Measurements from ENCODE around the gene HOXA11. TPM values are rescaled to one million over a fixed set of nuclear protein-coding genes. Genes with fewer than 3 reads are reported as not detected.

The HOXA11 gene
- total RNA-seq, 2 experiments from 2014 or later = not detected

- no peak overlapping the region for H2AFZ ChIP-seq (ENCODE audit: low read length)
- H3K27ac ChIP-seq (ENCODE audit: low read depth, low read length, poor library complexity, severe bottlenecking) = no peak overlapping the region
- H3K4me1 ChIP-seq (ENCODE audit: insufficient read depth, low read length, poor library complexity, severe bottlenecking) = peaks cover 22% of the 10 kb centered on the region
- H3K79me2 ChIP-seq (ENCODE audit: insufficient read depth, low read depth, low read length) = peaks cover 8% of the 10 kb centered on the region; the same call in 1 of the 2 replicates
- no peaks in the 10 kb centered on the region for H3K9me3 ChIP-seq (ENCODE audit: low read length)
- BruUV-seq (replicated peaks) = no TSS peak
- ChIA-PET CTCF (ENCODE audit: unreplicated experiment) (no interaction called here), POLR2A (interaction anchor here (0.5 kb wide), 1 partner anchor 325 kb away, joined by 3 read pairs; no protein-coding TSS in a partner anchor)
- DNase-seq (ENCODE audit: low spot score) = no peak
- peaks cover 15% of the 10 kb centered on the region for H3K36me3 ChIP-seq (ENCODE audit: insufficient read depth, low read length)
- no peak overlapping the region for H3K4me2 ChIP-seq (ENCODE audit: low read length)
- intact Hi-C loops (cut with micrococcal nuclease; ENCODE audit: unreplicated experiment) = no loop called here
- H3K4me3 ChIP-seq (ENCODE audit: low read depth, low read length, poor library complexity, severe bottlenecking) = no peak overlapping the region
- TF ChIP-seq EZH2phosphoT487 (IDR thresholded peaks at IDR 0.05; ENCODE audit: borderline replicate concordance, low read depth, low read length) (no peak), CTCF (conservative IDR thresholded peaks at IDR 0.05; ENCODE audit: low read length) (no peak)
- H4K20me1 ChIP-seq (ENCODE audit: insufficient read depth, low read length) = no peaks in the 10 kb centered on the region
- no peaks in the 10 kb centered on the region for H3K9me2 ChIP-seq (ENCODE audit: insufficient read depth, low read length)
Observed at GRCh38 chr7:27145914-27146412, 39.1 kb downstream of the HOXA11 start.

DNA sequence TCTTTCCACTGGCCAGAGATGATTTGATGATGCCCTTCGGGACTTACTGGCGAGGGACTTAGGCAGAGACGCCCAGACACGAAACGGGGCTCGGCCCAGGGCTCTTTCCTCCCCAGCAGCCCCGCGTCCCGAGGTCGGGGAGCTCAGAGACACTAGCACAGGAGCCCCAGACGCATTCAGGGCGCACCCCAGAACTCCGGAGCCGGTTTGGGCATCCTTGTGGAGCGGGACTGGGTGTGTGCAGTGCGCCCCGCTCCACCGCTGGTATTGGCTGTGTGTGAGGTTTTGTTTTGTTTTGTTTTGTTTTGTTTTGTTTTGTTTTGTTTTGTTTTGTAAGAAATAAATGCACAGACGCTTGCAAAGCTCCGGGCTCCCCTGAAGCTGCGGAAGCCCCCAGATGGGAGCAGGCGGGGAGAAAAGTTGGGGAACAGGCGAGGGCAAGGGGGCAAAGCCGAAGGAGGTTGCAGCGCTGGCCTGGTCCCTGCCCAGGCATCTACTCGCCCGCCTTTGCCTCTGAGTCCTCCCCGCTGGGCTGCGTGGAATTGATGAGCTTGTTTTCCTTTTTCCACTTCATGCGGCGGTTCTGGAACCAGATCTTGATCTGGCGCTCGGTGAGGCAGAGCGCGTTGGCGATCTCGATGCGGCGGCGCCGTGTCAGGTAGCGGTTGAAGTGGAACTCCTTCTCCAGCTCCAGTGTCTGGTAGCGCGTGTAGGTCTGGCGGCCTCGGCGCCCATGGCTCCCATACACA lies 39.7 kb downstream of the HOXA11 start:
- Histone ChIP-seq H3K9me3 (ENCODE audit: low read length) (no peaks in the 10 kb centered on the region), H3K79me2 (ENCODE audit: insufficient read depth, low read depth, low read length) (peaks cover 8% of the 10 kb centered on the region; the same call in 1 of the 2 replicates), H3K36me3 (ENCODE audit: insufficient read depth, low read length) (peaks cover 15% of the 10 kb centered on the region), H3K4me3 (ENCODE audit: low read depth, low read length, poor library complexity, severe bottlenecking) (no peak overlapping the region), H4K20me1 (ENCODE audit: insufficient read depth, low read length) (no peaks in the 10 kb centered on the region), H3K9me2 (ENCODE audit: insufficient read depth, low read length) (no peaks in the 10 kb centered on the region), H2AFZ (ENCODE audit: low read length) (no peak overlapping the region), H3K27ac (ENCODE audit: low read depth, low read length, poor library complexity, severe bottlenecking) (no peak overlapping the region), H3K4me2 (ENCODE audit: low read length) (no peak overlapping the region), H3K4me1 (ENCODE audit: insufficient read depth, low read length, poor library complexity, severe bottlenecking) (peaks cover 21% of the 10 kb centered on the region)
- BruUV-seq (replicated peaks) = no TSS peak
- intact Hi-C loops (cut with micrococcal nuclease; ENCODE audit: unreplicated experiment) = no loop called here
- ChIA-PET CTCF (ENCODE audit: unreplicated experiment) (no interaction called here), POLR2A (interaction anchor here (0.5 to 0.7 kb wide), 3 partner anchors 324 to 458 kb away, joined by 3 read pairs; no protein-coding TSS in a partner anchor)
- TF ChIP-seq EZH2phosphoT487 (IDR thresholded peaks at IDR 0.05; ENCODE audit: borderline replicate concordance, low read depth, low read length) (no peak), CTCF (conservative IDR thresholded peaks at IDR 0.05; ENCODE audit: low read length) (no peak)
- DNase-seq (ENCODE audit: low spot score) = no peak

DNA sequence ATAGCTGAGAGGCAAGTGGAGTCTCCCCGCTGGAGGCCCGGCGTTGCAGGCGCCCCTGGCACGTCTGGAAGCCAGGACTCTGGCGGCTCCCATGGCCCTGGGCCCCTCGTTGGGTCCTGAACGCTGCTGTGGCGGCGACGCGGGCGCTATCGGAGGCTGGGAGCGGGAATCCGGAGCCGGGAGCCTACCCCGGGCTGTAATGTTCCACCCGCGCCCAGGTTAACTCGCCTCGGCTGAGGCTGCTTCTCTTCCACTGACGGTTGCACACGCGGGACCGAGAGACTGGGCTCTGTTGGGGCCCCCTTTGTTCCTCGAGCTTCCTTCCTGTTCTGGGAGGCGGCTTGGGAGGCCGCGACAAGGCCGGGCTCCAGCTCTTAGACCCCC lies 40.3 kb downstream of the HOXA11 start:
- no peak overlapping the region for H2AFZ ChIP-seq (ENCODE audit: low read length)
- H3K4me1 ChIP-seq (ENCODE audit: insufficient read depth, low read length, poor library complexity, severe bottlenecking) = peaks cover 19% of the 10 kb centered on the region
- intact Hi-C loops (cut with micrococcal nuclease; ENCODE audit: unreplicated experiment) = no loop called here
- TF ChIP-seq CTCF (conservative IDR thresholded peaks at IDR 0.05; ENCODE audit: low read length) = no peak
- TF ChIP-seq EZH2phosphoT487 (IDR thresholded peaks at IDR 0.05; ENCODE audit: borderline replicate concordance, low read depth, low read length) = no peak
- peaks cover 5% of the 10 kb centered on the region; the same call in 1 of the 2 replicates for H3K79me2 ChIP-seq (ENCODE audit: insufficient read depth, low read depth, low read length)
- peaks cover 15% of the 10 kb centered on the region for H3K36me3 ChIP-seq (ENCODE audit: insufficient read depth, low read length)
- CTCF ChIA-PET (ENCODE audit: unreplicated experiment) = no interaction called here
- POLR2A ChIA-PET = interaction anchor here (0.7 kb wide), 1 partner anchor 457 kb away, joined by 3 read pairs; no protein-coding TSS in a partner anchor
- DNase-seq (ENCODE audit: low spot score) = no peak
- BruUV-seq (replicated peaks) = no TSS peak
- H3K4me3 ChIP-seq (ENCODE audit: low read depth, low read length, poor library complexity, severe bottlenecking) = no peak overlapping the region
- no peaks in the 10 kb centered on the region for H4K20me1 ChIP-seq (ENCODE audit: insufficient read depth, low read length)
- no peaks in the 10 kb centered on the region for H3K9me2 ChIP-seq (ENCODE audit: insufficient read depth, low read length)
- H3K9me3 ChIP-seq (ENCODE audit: low read length) = no peaks in the 10 kb centered on the region
- no peak overlapping the region for H3K4me2 ChIP-seq (ENCODE audit: low read length)
- H3K27ac ChIP-seq (ENCODE audit: low read depth, low read length, poor library complexity, severe bottlenecking) = no peak overlapping the region

Measured in OCI-LY7 (cell line).